T-helper 17 cell (primary cell): ENCODE measurements around the gene C1QTNF8. TPM values are rescaled to one million over a fixed set of nuclear protein-coding genes. Genes with fewer than 3 reads are reported as not detected.

Experiments used
- ATAC-seq: fragments of 150-1000 bp; cut with Tn5 transposase; 2 replicates; pipeline ENCODE4 v1.10.0; 2021; ENCODE audit warnings: mild to moderate bottlenecking, moderate library complexity
- DNase-seq, 3 donors: peaks; one replicate each; pipeline versions ENCODE4 v3.0.0 to v3.0.0-alpha.2; 2020 to 2021
- H3K9me3 ChIP-seq: one replicate; pipeline ENCODE4 v1.7.0; 2013; ENCODE audit warnings: low read length, mild to moderate bottlenecking; ENCODE audit not compliant: control insufficient read depth, poor library complexity, severe bottlenecking
- H3K27ac Mint-ChIP-seq: one replicate; pipeline ENCODE4 v1.8.0; 2022; ENCODE audit warnings: mild to moderate bottlenecking, moderate library complexity, mixed read lengths
- H3K27me3 Mint-ChIP-seq: one replicate; pipeline ENCODE4 v1.8.0; 2022; ENCODE audit warnings: mixed read lengths
- H3K36me3 Mint-ChIP-seq: one replicate; pipeline ENCODE4 v1.8.0; 2022; ENCODE audit warnings: low read depth, mixed read lengths
- H3K4me1 Mint-ChIP-seq: one replicate; pipeline ENCODE4 v1.8.0; 2022; ENCODE audit warnings: mild to moderate bottlenecking, mixed read lengths
- H3K4me3 Mint-ChIP-seq: one replicate; pipeline ENCODE4 v1.8.0; 2022; ENCODE audit warnings: mild to moderate bottlenecking, moderate library complexity, mixed read lengths
- total RNA-seq, 4 donors: library from RNA in 2 of 4; stranded (reverse) in 2 of 4; gene quantifications; one replicate each; pipeline ENCODE4 v1.2.3 and lab custom pipeline; 2022 to 2026

C1QTNF8 gene
- total RNA-seq, 2 donors from 2014 or later = not detected

DNA sequence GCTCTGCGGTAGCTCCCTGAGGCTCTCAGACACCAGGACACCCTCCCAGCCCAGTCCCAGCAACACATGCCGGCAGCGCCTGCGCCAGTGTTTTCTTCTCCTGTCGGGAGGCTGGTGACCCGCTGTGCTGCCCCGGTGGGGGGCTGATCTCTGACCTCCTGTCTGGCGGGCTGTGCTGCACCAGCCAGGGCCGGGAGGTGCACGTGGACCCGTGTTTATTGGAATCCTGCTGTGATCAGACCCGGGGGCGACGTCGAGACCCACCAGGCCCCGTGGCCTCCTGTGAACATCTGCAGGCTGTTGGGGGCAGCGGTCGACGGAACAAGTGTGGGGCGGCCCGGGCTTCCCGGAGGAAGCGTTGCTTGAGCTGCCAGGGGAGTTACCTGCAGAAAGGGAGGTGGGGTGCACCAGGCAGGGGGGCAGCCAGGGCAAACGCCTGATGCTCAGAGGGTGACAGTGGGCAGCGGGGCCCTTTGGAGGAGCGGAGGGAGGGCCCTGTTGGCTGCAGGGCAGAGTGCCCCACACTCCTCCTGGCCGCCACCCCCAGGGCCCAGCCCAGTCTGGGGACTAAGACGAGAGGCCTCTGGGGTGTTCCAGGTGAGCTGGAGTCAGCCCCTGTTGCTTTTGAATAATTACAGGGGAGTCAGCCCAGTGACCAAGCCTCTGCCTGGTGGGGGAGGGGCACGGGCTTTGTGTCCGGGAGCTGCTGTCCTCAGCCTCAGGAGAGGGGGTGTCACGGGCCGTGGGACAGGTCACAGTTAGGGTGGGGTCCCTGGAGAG is 25.8 kb downstream of the C1QTNF8 start:
- H3K27me3 Mint-ChIP-seq = peaks cover 12% of the 10 kb centered on the region
- H3K4me3 Mint-ChIP-seq = no peak overlapping the region
- no peaks in the 10 kb centered on the region for H3K36me3 Mint-ChIP-seq
- H3K4me1 Mint-ChIP-seq = peaks cover 3% of the 10 kb centered on the region
- no peak overlapping the region for H3K27ac Mint-ChIP-seq
- DNase-seq (no peak), ATAC-seq (no peak)
- H3K9me3 ChIP-seq = no peaks in the 10 kb centered on the region

DNA sequence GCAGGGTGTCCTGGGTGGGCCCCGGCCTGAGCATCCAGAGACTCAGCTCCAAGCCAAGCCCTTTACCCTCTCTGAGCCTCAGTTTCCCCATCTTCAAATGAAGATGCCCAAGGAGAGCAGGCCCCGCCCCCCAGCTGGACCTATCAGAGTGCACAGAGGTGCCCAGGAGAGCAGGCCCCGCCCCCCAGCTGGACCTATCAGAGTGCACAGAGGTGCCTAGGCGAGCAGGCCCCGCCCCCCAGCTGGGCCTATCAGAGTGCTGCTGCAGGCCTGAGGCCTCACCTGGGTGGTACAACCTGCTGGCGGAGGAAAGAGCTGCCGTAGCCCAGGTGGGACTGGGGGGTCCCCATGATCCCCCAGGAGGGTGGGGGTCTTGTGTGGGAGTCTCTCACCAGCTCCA is 26.9 kb downstream of the C1QTNF8 start:
- H3K9me3 ChIP-seq = no peaks in the 10 kb centered on the region
- peaks cover 18% of the 10 kb centered on the region for H3K27me3 Mint-ChIP-seq
- no peaks in the 10 kb centered on the region for H3K36me3 Mint-ChIP-seq
- H3K27ac Mint-ChIP-seq = no peak overlapping the region
- ATAC-seq = no peak
- DNase-seq = no peak
- H3K4me1 Mint-ChIP-seq = peaks cover 3% of the 10 kb centered on the region
- H3K4me3 Mint-ChIP-seq = no peak overlapping the region

DNA sequence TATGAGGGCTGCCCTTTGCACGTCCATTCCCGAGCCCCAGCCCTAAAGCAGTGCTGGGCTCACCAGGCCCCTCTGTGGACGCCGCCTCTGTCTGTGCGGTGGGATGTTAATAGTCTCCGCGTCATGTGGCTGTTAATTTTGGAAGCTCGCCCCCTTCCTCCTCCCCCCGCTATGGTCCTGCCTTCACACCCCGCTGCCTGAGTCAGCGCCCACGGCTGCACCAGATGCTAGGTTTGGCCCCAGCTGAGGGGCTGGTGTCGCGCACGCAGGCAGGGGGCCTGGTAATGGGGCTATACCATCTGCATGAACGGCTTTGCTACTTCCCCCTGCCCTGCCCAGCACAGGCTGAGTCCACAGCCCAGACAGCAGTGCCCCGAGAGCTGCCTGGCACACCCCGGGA is 27.6 kb downstream of the C1QTNF8 start:
- peaks cover 3% of the 10 kb centered on the region for H3K4me1 Mint-ChIP-seq
- no peak overlapping the region for H3K4me3 Mint-ChIP-seq
- no peaks in the 10 kb centered on the region for H3K9me3 ChIP-seq
- H3K27ac Mint-ChIP-seq = no peak overlapping the region
- peaks cover 25% of the 10 kb centered on the region for H3K27me3 Mint-ChIP-seq
- no peaks in the 10 kb centered on the region for H3K36me3 Mint-ChIP-seq
- DNase-seq = no peak
- ATAC-seq = no peak

DNA sequence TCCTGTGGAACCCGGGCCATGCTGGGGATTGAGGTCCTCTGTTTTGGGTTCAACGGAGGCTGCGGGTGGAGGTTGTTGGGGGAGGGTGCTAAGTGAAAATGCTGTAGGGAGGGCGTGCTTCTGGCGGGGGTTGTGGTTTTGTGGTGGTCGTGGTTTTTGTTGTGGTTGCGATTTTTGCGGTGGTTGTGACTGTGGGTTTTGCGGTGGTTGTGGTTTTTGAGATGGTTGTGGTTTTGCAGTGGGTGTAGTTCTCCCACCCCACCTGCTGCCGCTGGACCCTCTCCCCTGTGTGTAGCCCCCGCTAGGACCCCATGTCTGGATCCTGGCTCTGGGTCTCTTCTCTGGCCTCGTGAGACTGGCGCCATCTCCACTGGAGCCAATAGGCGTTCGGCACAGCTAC is 28.4 kb downstream of the C1QTNF8 start:
- no peaks in the 10 kb centered on the region for H3K36me3 Mint-ChIP-seq
- no peak for ATAC-seq
- H3K27me3 Mint-ChIP-seq = peaks cover 25% of the 10 kb centered on the region
- peak overlapping the region; percentile 60 for H3K4me3 Mint-ChIP-seq
- H3K4me1 Mint-ChIP-seq = peaks cover 3% of the 10 kb centered on the region
- DNase-seq = no peak
- H3K27ac Mint-ChIP-seq = no peak overlapping the region
- no peaks in the 10 kb centered on the region for H3K9me3 ChIP-seq

DNA sequence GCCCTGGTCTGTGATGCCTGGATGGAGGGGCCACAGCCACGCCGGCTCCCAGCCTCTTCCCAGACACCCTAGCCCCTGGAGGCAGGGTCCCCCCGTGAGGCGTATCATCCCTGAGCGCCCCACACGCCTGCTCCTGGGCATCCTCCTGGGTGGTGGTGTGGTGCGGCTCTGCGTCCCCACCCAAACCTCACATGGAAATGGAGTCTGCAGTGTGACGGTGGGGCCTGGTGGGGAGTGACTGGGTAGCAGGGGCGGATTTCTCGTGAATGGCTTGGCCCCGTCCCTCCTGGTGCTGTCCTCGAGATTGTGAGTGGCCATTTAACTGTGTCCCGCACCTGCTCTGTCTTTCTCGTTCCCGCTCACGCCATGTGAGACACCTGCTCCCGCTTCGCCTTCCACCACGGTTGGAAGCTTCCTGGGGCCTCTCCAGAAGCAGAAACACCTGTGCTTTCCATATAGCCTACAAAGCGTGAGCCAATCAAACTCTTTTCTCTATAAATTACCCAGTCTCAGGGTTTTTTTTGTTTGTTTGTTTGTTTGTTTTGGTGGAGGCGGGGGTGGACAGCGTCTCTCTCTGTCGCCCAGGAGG is 29.4 kb downstream of the C1QTNF8 start:
- Mint-ChIP-seq H3K4me3 (no peak overlapping the region), H3K4me1 (peaks cover 3% of the 10 kb centered on the region), H3K36me3 (no peaks in the 10 kb centered on the region), H3K27ac (no peak overlapping the region), H3K27me3 (peaks cover 25% of the 10 kb centered on the region)
- ATAC-seq (no peak), DNase-seq (no peak)
- H3K9me3 ChIP-seq = no peaks in the 10 kb centered on the region

DNA sequence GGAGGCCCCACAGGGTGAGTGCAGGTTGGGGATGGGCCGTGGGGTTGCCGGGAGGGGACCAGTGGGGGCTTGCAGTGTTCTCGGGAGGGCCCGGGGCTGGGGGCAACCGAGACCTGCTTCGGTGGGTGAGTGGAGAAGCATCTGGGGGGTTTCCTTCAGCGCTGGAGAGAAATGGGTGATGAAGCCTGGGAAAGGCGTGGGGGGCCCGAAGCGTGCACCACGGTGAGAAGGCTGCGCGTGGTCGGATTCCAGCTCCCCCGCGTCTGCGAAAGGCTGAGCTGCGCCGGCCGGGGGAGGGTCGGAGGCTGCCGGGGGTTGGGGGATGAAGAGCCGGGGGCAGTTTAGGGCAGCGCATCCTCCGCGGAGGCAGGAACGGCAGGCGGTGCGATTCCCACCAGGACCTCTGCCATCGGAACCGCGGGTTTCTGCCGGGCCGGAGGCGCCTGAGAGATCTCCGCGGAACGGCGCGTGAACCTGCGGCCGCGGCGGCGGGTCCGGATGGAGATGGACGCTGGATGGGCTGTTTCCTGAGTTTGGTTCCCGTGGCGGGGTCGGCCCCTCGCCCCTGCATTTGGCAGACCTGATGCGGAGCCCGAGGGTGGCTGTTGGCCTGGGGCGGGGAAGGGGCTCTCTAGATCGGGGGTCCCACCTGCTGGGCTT is 30.4 kb downstream of the C1QTNF8 start:
- Mint-ChIP-seq H3K27ac (no peak overlapping the region), H3K27me3 (peaks cover 25% of the 10 kb centered on the region), H3K36me3 (no peaks in the 10 kb centered on the region), H3K4me1 (peaks cover 3% of the 10 kb centered on the region), H3K4me3 (no peak overlapping the region)
- ATAC-seq = no peak
- no peaks in the 10 kb centered on the region for H3K9me3 ChIP-seq
- DNase-seq = no peak

DNA sequence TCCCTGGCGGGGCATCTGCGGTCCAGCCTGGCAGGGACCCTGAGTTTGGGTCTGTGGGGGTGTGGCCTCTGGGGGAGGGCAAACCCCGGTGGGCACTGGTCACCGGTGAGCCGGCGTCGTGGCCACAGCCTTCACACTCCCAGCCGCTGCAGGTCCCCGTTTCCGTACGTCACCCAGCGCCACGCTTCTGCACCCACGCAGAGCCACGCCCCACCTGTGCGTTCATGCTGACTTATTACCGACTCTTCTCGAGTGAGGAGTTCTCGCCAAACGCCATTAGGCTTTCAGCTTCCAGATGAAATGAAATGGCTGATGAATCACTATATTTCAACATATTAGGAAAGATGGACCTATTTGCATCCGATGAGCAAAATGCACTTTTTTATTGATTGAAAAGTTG is 32.3 kb downstream of the C1QTNF8 start:
- no peaks in the 10 kb centered on the region for H3K9me3 ChIP-seq
- H3K36me3 Mint-ChIP-seq = no peaks in the 10 kb centered on the region
- peaks cover 19% of the 10 kb centered on the region for H3K27me3 Mint-ChIP-seq
- H3K4me1 Mint-ChIP-seq = peaks cover 3% of the 10 kb centered on the region
- no peak for ATAC-seq
- H3K27ac Mint-ChIP-seq = no peak overlapping the region
- H3K4me3 Mint-ChIP-seq = no peak overlapping the region
- DNase-seq = no peak

DNA sequence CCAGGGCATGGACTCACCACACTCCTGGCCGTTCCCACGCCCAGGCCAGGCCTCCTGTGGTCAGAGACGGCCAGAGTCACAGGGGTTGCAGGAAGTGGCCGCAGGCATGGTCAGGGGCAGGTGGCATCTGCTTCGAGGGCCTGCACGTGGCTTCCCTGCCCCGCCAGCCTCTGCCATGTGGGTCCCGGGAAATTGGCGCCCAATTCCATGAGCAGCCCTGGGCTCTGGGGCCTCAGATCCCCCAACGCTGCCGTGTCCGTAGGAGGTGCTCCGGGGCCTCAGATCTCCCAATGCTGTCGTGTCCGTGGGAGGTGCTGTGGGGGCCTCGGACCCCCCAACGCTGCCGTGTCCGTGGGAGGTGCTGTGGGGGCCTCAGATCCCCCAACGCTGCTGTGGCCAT is 33.1 kb downstream of the C1QTNF8 start:
- DNase-seq = no peak
- no peak overlapping the region for H3K4me3 Mint-ChIP-seq
- ATAC-seq = no peak
- no peaks in the 10 kb centered on the region for H3K9me3 ChIP-seq
- peaks cover 19% of the 10 kb centered on the region for H3K27me3 Mint-ChIP-seq
- H3K4me1 Mint-ChIP-seq = peaks cover 3% of the 10 kb centered on the region
- no peak overlapping the region for H3K27ac Mint-ChIP-seq
- no peaks in the 10 kb centered on the region for H3K36me3 Mint-ChIP-seq

DNA sequence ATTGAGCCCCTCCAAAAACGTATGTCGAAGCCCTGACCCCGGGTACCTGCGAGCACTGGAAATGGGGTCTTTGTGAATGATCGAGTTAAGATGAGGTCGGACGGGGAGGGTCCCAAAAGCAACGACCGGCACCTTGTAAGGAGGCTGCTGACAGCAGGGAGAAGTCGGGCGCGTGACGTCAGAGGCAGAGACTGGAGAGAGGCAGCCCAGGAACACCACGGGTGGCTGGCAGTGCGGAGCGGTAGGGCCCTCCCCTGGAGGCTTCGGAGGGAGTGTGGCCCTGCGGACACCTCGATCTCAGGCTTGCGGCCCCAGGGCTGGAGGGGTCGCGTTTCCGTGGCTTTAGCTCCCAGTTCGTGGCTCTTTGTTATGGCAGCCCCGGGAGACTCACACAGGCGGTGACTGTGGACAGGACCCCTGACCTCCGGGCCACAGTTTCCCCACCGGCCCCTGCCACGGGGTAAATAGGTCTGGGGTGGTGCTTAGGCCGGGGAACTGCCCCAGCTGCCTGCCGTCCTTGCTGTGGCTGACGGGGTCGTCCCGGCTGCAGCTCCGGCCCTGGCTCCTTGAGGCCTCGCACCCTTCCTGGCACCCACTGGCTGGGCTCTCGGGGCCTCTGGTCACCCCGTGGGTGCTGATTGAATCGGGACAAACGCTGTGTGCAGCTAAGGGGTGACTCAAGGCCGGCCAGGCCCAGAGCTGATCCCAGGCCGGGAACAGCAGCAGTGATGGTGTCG is 34.1 kb downstream of the C1QTNF8 start:
- ATAC-seq (no peak), DNase-seq (no peak)
- Mint-ChIP-seq H3K4me3 (no peak overlapping the region), H3K36me3 (no peaks in the 10 kb centered on the region), H3K27ac (no peak overlapping the region), H3K4me1 (no peaks in the 10 kb centered on the region), H3K27me3 (peaks cover 14% of the 10 kb centered on the region)
- no peaks in the 10 kb centered on the region for H3K9me3 ChIP-seq

DNA sequence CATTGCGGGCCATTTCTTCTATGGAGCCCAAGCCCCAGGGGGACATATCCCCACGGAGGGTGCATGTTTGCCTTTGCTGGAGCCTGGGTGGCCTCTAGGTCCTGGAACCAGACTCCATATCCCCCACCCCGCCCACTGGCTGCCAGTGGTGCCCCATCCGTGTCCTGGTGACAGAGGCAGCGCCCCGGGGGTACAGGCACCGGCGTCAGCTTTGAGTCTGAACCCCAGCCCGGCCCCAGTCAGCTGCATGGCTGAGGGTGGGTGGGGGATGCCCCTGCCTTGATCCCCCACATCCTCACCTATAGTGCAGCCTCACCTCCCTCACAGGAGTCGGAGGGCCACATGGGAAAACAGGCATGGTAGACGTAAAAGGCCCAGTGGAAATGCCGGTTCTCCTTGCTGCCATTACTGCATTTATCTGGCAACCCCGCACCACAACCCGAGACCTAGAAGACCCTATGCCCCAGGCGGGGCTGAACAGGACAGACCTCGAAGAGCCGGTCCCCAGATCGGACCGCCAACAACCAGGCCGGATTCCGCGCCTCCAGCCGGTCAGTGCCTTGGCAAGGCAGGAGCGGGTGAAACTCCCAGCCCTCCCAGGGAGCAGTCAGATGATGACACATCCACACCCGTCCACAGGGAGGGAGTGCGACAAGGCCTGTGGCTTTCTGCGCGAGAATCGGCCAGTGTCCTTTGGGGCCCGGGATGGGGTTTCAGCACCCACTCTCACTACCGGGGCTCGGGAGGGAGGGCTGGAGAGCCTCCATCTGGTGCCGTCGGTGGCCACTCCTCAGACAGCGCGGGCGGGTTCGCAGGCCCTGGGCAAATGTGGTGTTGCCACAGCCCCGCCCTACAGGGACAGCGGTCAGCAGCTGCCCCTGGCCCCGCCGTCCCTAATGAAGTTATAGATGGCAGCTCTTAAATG is 35.4 kb downstream of the C1QTNF8 start:
- H3K27ac Mint-ChIP-seq = no peak overlapping the region
- peaks cover 14% of the 10 kb centered on the region for H3K27me3 Mint-ChIP-seq
- DNase-seq (no peak), ATAC-seq (no peak)
- H3K36me3 Mint-ChIP-seq = no peaks in the 10 kb centered on the region
- no peak overlapping the region for H3K4me3 Mint-ChIP-seq
- H3K4me1 Mint-ChIP-seq = no peaks in the 10 kb centered on the region
- no peaks in the 10 kb centered on the region for H3K9me3 ChIP-seq

DNA sequence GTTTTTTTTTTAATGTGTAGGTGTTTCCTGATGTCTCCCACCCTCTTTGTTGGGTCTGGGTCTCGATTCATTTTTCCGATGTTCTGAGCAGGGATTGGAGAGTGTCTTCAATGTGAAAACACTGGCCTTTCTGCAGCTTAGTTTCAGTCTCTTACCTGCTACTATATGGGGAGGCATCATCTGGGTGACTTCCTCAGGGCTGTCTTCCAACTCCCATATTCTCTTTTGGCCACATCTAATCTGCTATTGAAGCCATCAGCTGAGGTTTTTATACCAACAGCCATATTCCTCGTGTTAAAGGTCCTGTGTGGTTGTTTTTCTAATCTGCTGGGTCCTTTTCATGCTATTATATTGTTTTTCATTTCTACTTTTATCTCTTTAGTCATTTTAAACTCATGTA is 36.7 kb downstream of the C1QTNF8 start:
- Mint-ChIP-seq H3K27ac (no peak overlapping the region), H3K36me3 (no peaks in the 10 kb centered on the region), H3K4me3 (no peak overlapping the region), H3K4me1 (peaks cover 2% of the 10 kb centered on the region), H3K27me3 (peaks cover 8% of the 10 kb centered on the region)
- ATAC-seq = no peak
- DNase-seq = no peak
- H3K9me3 ChIP-seq = no peaks in the 10 kb centered on the region

DNA sequence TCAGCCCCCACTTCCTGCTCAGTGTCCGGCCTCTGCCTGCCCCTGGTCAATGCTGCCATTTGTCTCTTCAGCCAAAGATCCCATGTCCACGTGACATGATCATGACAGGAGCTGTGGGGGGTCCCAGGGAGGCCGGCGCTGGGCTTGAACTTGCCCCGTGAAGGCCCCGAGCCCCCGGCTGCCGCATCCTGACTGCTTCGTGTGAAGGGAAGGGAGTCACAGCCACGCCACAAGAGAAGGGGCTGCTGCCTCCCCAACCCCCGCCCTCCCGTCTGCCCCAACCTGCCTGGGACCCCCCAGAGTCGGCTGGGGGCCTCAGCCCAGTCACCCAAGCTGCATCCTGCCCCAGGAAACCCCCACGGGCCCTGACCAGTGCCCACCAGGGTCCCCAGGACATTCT is 37.8 kb downstream of the C1QTNF8 start:
- no peak overlapping the region for H3K27ac Mint-ChIP-seq
- no peak overlapping the region for H3K4me3 Mint-ChIP-seq
- ATAC-seq = no peak
- no peaks in the 10 kb centered on the region for H3K9me3 ChIP-seq
- no peak for DNase-seq
- H3K27me3 Mint-ChIP-seq = no peaks in the 10 kb centered on the region
- no peaks in the 10 kb centered on the region for H3K36me3 Mint-ChIP-seq
- H3K4me1 Mint-ChIP-seq = peaks cover 2% of the 10 kb centered on the region
